Measurements from ENCODE around the gene DNAAF1. TPM values are rescaled to one million over a fixed set of nuclear protein-coding genes. Genes with fewer than 3 reads are reported as not detected.

DNAAF1 gene
- total and polyA plus RNA-seq, 2 of the 8 experiments (the other 6 are each of a cell fraction or from before 2014, with no cell fraction given) = 0.09 to 0.15 TPM

GRCh38 chr16:84218956-84219355, 73.8 kb downstream of the DNAAF1 start (continued):
- TF ChIP-seq RBBP5 (IDR thresholded peaks at IDR 0.05; ENCODE audit: borderline replicate concordance, low read depth, low read length) = no peak

Data from H1 (cell line).